Upper lobe of left lung (tissue), 6 donors: ENCODE measurements around the gene XPO6. TPM values are rescaled to one million over a fixed set of nuclear protein-coding genes. Genes with fewer than 3 reads are reported as not detected.

Source experiments
- ATAC-seq, 2 donors: fragments of 200-7000 bp; cut with Tn5 transposase; one replicate each; pipeline ENCODE4 v1.9.1; 2022; ENCODE audit warnings: mild to moderate bottlenecking in 2 of 2, moderate library complexity in 2 of 2; ENCODE audit not compliant: low FRiP score in 2 of 2
- DNase-seq, 2 donors: peaks; one replicate each; pipeline ENCODE4 v3.0.0-alpha.2; 2019 to 2020
- H3K27ac ChIP-seq, 4 donors: fragments of 200-600 bp; sonication (generic); one replicate each; pipeline ENCODE4 v1.5.1; 2016 to 2019
- H3K27me3 ChIP-seq, 4 donors: fragments of 200-600 bp; sonication (generic); one replicate each; pipeline ENCODE4 v1.5.1; 2017 to 2019
- H3K36me3 ChIP-seq, 4 donors: fragments of 200-600 bp; sonication (generic); one replicate each; pipeline ENCODE4 v1.5.1; 2016 to 2019
- H3K4me1 ChIP-seq, 4 donors: fragments of 200-600 bp; sonication (generic); one replicate each; pipeline ENCODE4 v1.5.1; 2018 to 2019
- H3K4me3 ChIP-seq, 4 donors: fragments of 200-600 bp; sonication (generic); one replicate each; pipeline ENCODE4 v1.5.1; 2017 to 2019; ENCODE audit warnings: mild to moderate bottlenecking in 2 of 4, moderate library complexity in 1 of 4
- H3K9me3 ChIP-seq, 4 donors: fragments of 200-600 bp; sonication (generic); one replicate each; pipeline ENCODE4 v1.5.1; 2018 to 2019
- CTCF ChIP-seq, 6 experiments: fragments of 450-650 bp in 4 of 6; fragments of 200-600 bp in 2 of 6; sonication (generic) in 2 of 6; IDR thresholded peaks; one replicate each; pipeline ENCODE4 v1.5.1; 2016 to 2019; ENCODE audit warnings: antibody characterized with exemption in 6 of 6
- EP300 ChIP-seq, 4 donors: sonication (generic); formaldehyde crosslinking; IDR thresholded peaks; one replicate each; pipeline ENCODE4 v1.5.1; 2017; ENCODE audit warnings: antibody characterized with exemption in 4 of 4, control low read depth in 2 of 4
- POLR2A ChIP-seq, 4 donors: fragments of 450-650 bp; IDR thresholded peaks; one replicate each; pipeline ENCODE4 v1.5.1; 2016 to 2017; ENCODE audit warnings: antibody characterized with exemption in 4 of 4, mild to moderate bottlenecking in 2 of 4
- POLR2AphosphoS5 ChIP-seq, 2 donors: sonication (generic); formaldehyde crosslinking; IDR thresholded peaks; one replicate each; pipeline ENCODE4 v1.5.1; 2017; ENCODE audit warnings: antibody characterized with exemption in 2 of 2
- WGBS, 2 donors: methylation state at CpG; one replicate each; pipeline ENCODE4 v1.1.5; 2017 to 2018; 5-methylcytosine and 5-hydroxymethylcytosine counted together
- total RNA-seq, 6 donors: library from RNA; depleted of rRNA in 4 of 6; stranded (reverse); fragments of >200 nt in 4 of 6; gene quantifications; one replicate each; pipeline versions ENCODE4 v1.1.0 to v1.2.1, GENCODE V29; 2016 to 2021
- donor health status: DM: no; HTN: no; CAD: no; lungs with moderate emphysema.
- donor health status: DM: no; HTN: yes; CAD: no; lungs with severe emphysema.

XPO6 gene
- total RNA-seq, 6 donors from 2014 or later = 95.5 to 256 (median 129) TPM

- TF ChIP-seq CTCF (IDR thresholded peaks at IDR 0.05) = no peak
- TF ChIP-seq POLR2AphosphoS5 (IDR thresholded peaks at IDR 0.05) = no peak
- no peak for TF ChIP-seq POLR2A (IDR thresholded peaks at IDR 0.05)
- no peak for TF ChIP-seq EP300 (IDR thresholded peaks at IDR 0.05)
- Histone ChIP-seq H3K4me1 (peaks cover 8 to 20% (median 9%) of the 10 kb centered on the region in 4 donors), H3K27me3 (no peaks in the 10 kb centered on the region), H3K9me3 (no peaks in the 10 kb centered on the region), H3K36me3 (peaks cover 7 to 77% (median 27%) of the 10 kb centered on the region in 4 donors), H3K4me3 (no peak overlapping the region), H3K27ac (no peak overlapping the region)
- DNase-seq (no peak), ATAC-seq (no peak)
- 91 to 100% methylated on average over 6 of the region's 6 CpGs for WGBS, 2 donors
These were observed 6.5 kb downstream of the XPO6 start for GRCh38 chr16:28205117-28205899.

DNA sequence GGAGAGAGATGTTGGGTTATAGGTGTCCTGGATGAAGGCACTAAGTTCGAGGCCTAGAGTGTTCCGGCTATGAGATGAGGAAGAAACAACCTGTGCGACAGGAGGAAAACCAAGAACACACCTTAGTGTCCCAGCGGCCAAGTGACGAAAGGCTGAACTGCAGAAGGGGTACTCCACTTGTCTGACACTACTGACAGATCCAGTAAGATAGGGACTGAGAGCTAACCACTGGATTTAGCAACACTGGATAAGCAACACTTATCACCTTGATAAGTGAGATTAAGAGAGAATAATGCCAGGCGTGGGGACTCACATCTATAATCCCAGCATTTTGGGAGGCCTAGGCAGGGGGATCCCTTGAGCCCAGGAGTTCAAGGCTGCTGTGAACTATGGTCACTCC is 7.1 kb downstream of the XPO6 start:
- no peak overlapping the region for H3K4me3 ChIP-seq
- H3K9me3 ChIP-seq = no peaks in the 10 kb centered on the region
- 90 to 95% methylated on average over 6 of the region's 6 CpGs for WGBS, 2 donors
- H3K27me3 ChIP-seq = no peaks in the 10 kb centered on the region
- DNase-seq (no peak), ATAC-seq (no peak)
- peaks cover 1 to 13% (median 5%) of the 10 kb centered on the region in 4 donors for H3K4me1 ChIP-seq
- H3K36me3 ChIP-seq = peaks cover 7 to 75% (median 28%) of the 10 kb centered on the region in 4 donors
- peak overlapping the region in 1 of 4 donors; percentile 37 for H3K27ac ChIP-seq
- no peak for TF ChIP-seq CTCF (IDR thresholded peaks at IDR 0.05)
- no peak for TF ChIP-seq POLR2AphosphoS5 (IDR thresholded peaks at IDR 0.05)
- no peak for TF ChIP-seq EP300 (IDR thresholded peaks at IDR 0.05)
- no peak for TF ChIP-seq POLR2A (IDR thresholded peaks at IDR 0.05)

- TF ChIP-seq POLR2AphosphoS5 (IDR thresholded peaks at IDR 0.05) (no peak), CTCF (IDR thresholded peaks at IDR 0.05) (no peak), POLR2A (IDR thresholded peaks at IDR 0.05) (no peak), EP300 (IDR thresholded peaks at IDR 0.05) (no peak)
- no peaks in the 10 kb centered on the region for H3K9me3 ChIP-seq
- 82 to 90% methylated on average over 4 of the region's 4 CpGs for WGBS, 2 donors
- H3K27ac ChIP-seq = peak overlapping the region in 1 of 4 donors; percentile 37
- peaks cover 7 to 74% (median 29%) of the 10 kb centered on the region in 4 donors for H3K36me3 ChIP-seq
- H3K27me3 ChIP-seq = no peaks in the 10 kb centered on the region
- ATAC-seq (peak in 1 of 2 donors; percentile 17), DNase-seq (no peak)
- peaks cover 0 to 11% (median 4%) of the 10 kb centered on the region in 4 donors for H3K4me1 ChIP-seq
- no peak overlapping the region for H3K4me3 ChIP-seq
These were observed 7.6 kb downstream of the XPO6 start for GRCh38 chr16:28204204-28204603.

- Histone ChIP-seq H3K9me3 (no peaks in the 10 kb centered on the region), H3K4me3 (no peak overlapping the region), H3K4me1 (peaks cover 0 to 3% (median 0%) of the 10 kb centered on the region in 4 donors), H3K36me3 (peaks cover 7 to 59% (median 25%) of the 10 kb centered on the region in 4 donors), H3K27me3 (no peaks in the 10 kb centered on the region), H3K27ac (peak overlapping the region in 1 of 4 donors; percentile 60)
- DNase-seq = no peak
- no peak for TF ChIP-seq CTCF (IDR thresholded peaks at IDR 0.05)
- TF ChIP-seq POLR2A (IDR thresholded peaks at IDR 0.05) = no peak
- no peak for TF ChIP-seq EP300 (IDR thresholded peaks at IDR 0.05)
- no peak for TF ChIP-seq POLR2AphosphoS5 (IDR thresholded peaks at IDR 0.05)
- 91 to 94% methylated on average over 6 of the region's 6 CpGs for WGBS, 2 donors
- no peak for ATAC-seq
These were observed 9.5 kb downstream of the XPO6 start for GRCh38 chr16:28202147-28202746.
